Measurements from ENCODE around the gene UVRAG. TPM values are rescaled to one million over a fixed set of nuclear protein-coding genes. Genes with fewer than 3 reads are reported as not detected.

Gene UVRAG
- total and polyA plus RNA-seq, 2 donors from 2014 or later: 7.2 to 27.9 TPM

DNA sequence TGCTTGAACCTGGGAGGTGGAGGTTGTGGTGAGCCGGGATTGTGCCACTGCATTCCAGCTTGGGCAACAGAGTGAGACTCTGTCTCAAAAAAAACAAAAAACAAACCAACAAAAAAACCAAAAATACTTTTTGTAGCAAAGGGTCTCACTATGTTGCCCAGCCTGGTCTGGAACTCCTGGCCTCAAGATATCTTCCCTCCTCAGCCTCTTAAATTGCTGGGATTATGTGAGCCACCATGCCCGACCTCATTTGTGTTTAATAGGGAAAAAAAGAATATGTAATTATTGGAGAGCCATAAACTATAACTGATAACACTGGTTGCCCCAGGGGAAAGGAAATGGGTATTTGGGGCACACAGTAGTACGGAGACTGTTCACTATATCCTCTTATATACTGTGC is 19.7 kb downstream of the UVRAG start:
- H3K36me3 ChIP-seq (ENCODE audit: control insufficient read depth in 2 of 3, insufficient read depth in 3 of 3, low read length in 3 of 3): no peaks in the 10 kb centered on the region

DNA sequence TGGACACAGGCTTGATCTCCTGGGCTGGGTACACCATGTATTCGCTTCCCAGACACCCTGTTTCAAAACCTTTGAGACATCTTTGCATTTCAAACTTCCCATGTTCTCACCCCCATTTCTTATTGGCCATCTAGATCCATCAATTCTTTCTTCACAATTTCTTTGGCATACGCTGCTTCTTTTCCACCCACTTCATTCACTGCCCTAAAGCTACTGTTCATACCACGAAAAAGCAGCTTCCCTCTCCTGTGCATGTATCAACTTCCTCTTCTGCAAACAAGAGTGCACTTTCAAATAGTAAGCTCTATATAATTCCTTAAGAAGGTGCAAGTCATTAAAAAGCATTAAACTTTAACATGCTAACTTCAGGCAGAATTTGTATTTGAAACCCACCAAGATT is 21.4 kb downstream of the UVRAG start:
- TF ChIP-seq, protein P1, sequence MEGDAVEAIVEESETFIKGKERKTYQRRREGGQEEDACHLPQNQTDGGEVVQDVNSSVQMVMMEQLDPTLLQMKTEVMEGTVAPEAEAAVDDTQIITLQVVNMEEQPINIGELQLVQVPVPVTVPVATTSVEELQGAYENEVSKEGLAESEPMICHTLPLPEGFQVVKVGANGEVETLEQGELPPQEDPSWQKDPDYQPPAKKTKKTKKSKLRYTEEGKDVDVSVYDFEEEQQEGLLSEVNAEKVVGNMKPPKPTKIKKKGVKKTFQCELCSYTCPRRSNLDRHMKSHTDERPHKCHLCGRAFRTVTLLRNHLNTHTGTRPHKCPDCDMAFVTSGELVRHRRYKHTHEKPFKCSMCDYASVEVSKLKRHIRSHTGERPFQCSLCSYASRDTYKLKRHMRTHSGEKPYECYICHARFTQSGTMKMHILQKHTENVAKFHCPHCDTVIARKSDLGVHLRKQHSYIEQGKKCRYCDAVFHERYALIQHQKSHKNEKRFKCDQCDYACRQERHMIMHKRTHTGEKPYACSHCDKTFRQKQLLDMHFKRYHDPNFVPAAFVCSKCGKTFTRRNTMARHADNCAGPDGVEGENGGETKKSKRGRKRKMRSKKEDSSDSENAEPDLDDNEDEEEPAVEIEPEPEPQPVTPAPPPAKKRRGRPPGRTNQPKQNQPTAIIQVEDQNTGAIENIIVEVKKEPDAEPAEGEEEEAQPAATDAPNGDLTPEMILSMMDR (IDR thresholded peaks at IDR 0.05; ENCODE audit: borderline replicate concordance, extremely low read depth, insufficient read depth): no peak
- H3K27ac ChIP-seq (ENCODE audit: low read depth in 2 of 2, low read length in 2 of 2): no peak overlapping the region

More for the DNA sequence above, 19.7 kb downstream of the UVRAG start:
- TF ChIP-seq, protein P1 (IDR thresholded peaks at IDR 0.05; ENCODE audit: borderline replicate concordance, extremely low read depth, insufficient read depth): no peak
- Histone ChIP-seq H3K9me3 (ENCODE audit: control insufficient read depth in 2 of 3, insufficient read depth in 1 of 3, low read length in 3 of 3) (no peaks in the 10 kb centered on the region), H3K9ac (ENCODE audit: low read length in 3 of 3) (no peak overlapping the region), H3K27ac (ENCODE audit: low read depth in 2 of 2, low read length in 2 of 2) (no peak overlapping the region), H3K4me1 (ENCODE audit: control insufficient read depth in 2 of 3, insufficient read depth in 2 of 3, low read depth in 1 of 3, low read length in 3 of 3) (peaks cover 0 to 8% (median 3%) of the 10 kb centered on the region in 3 donors), H3K27me3 (ENCODE audit: control insufficient read depth, insufficient read depth, low read length) (no peaks in the 10 kb centered on the region), H3K4me3 (ENCODE audit: low read length in 3 of 3) (no peak overlapping the region)
- FAIRE-seq (no peak), DNase-seq (no peak)
- intact Hi-C loops (cut with DNase I): no loop called here

DNA sequence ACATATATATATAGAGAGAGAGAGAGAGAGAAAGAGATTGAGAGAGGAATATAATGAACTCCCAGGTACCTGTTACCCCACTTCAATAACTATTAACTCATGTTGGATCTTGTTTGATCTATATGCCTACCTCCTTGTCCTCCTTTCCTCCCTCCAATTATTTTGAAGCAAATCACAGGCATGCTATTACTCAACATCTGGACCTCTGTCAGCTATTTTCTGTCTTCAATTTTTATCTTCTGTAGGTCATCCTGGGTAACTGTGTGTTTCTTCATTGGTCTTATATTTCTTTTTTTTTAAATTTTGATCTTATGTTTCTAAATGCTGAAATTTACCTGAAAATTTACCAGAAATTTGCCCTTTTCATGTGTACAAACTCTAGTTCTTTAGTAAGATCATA is 24.8 kb downstream of the UVRAG start:
- Histone ChIP-seq H3K9ac (ENCODE audit: low read length in 3 of 3) (no peak overlapping the region), H3K27me3 (ENCODE audit: control insufficient read depth, insufficient read depth, low read length) (no peaks in the 10 kb centered on the region), H3K4me1 (ENCODE audit: control insufficient read depth in 2 of 3, insufficient read depth in 2 of 3, low read depth in 1 of 3, low read length in 3 of 3) (peaks cover 0 to 3% (median 0%) of the 10 kb centered on the region in 3 donors), H3K9me3 (ENCODE audit: control insufficient read depth in 2 of 3, insufficient read depth in 1 of 3, low read length in 3 of 3) (no peaks in the 10 kb centered on the region), H3K4me3 (ENCODE audit: low read length in 3 of 3) (no peak overlapping the region), H3K36me3 (ENCODE audit: control insufficient read depth in 2 of 3, insufficient read depth in 3 of 3, low read length in 3 of 3) (no peaks in the 10 kb centered on the region), H3K27ac (ENCODE audit: low read depth in 2 of 2, low read length in 2 of 2) (no peak overlapping the region)
- TF ChIP-seq, protein P1 (IDR thresholded peaks at IDR 0.05; ENCODE audit: borderline replicate concordance, extremely low read depth, insufficient read depth): no peak
- intact Hi-C loops (cut with DNase I): no loop called here
- no peak for FAIRE-seq
- DNase-seq: no peak

More for the DNA sequence above, 21.4 kb downstream of the UVRAG start:
- intact Hi-C loops (cut with DNase I): no loop called here
- Histone ChIP-seq H3K27me3 (ENCODE audit: control insufficient read depth, insufficient read depth, low read length) (no peaks in the 10 kb centered on the region), H3K4me1 (ENCODE audit: control insufficient read depth in 2 of 3, insufficient read depth in 2 of 3, low read depth in 1 of 3, low read length in 3 of 3) (peaks cover 0 to 8% (median 3%) of the 10 kb centered on the region in 3 donors), H3K9ac (ENCODE audit: low read length in 3 of 3) (no peak overlapping the region), H3K36me3 (ENCODE audit: control insufficient read depth in 2 of 3, insufficient read depth in 3 of 3, low read length in 3 of 3) (no peaks in the 10 kb centered on the region), H3K9me3 (ENCODE audit: control insufficient read depth in 2 of 3, insufficient read depth in 1 of 3, low read length in 3 of 3) (no peaks in the 10 kb centered on the region), H3K4me3 (ENCODE audit: low read length in 3 of 3) (no peak overlapping the region)
- FAIRE-seq (no peak), DNase-seq (no peak)

DNA sequence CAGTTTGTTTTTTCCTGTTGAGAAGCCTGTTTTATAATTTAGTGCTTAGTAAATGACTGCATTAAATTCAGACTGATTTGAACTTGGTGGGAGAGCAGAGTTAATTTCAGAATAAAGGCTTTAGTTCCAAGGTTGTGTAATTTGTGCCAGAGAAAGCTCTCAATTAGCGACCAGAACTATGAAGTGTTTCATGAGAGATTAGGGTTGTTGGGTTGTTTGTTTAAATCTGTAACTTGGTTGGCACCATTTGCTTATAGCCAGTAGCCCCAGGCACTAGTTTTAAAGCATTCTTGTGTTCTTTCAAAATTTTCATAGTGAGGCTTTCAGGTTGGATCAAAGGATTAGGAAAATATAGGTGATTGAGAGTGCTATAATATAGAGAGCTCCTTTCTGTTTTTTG is 25.5 kb downstream of the UVRAG start:
- FAIRE-seq (no peak), DNase-seq (peak in 1 of 5 donors; percentile 4)
- Histone ChIP-seq H3K4me1 (ENCODE audit: control insufficient read depth in 2 of 3, insufficient read depth in 2 of 3, low read depth in 1 of 3, low read length in 3 of 3) (peaks cover 0 to 3% (median 0%) of the 10 kb centered on the region in 3 donors), H3K9ac (ENCODE audit: low read length in 3 of 3) (no peak overlapping the region), H3K4me3 (ENCODE audit: low read length in 3 of 3) (no peak overlapping the region), H3K36me3 (ENCODE audit: control insufficient read depth in 2 of 3, insufficient read depth in 3 of 3, low read length in 3 of 3) (no peaks in the 10 kb centered on the region), H3K27ac (ENCODE audit: low read depth in 2 of 2, low read length in 2 of 2) (no peak overlapping the region), H3K9me3 (ENCODE audit: control insufficient read depth in 2 of 3, insufficient read depth in 1 of 3, low read length in 3 of 3) (no peaks in the 10 kb centered on the region), H3K27me3 (ENCODE audit: control insufficient read depth, insufficient read depth, low read length) (no peaks in the 10 kb centered on the region)
- TF ChIP-seq, protein P1 (IDR thresholded peaks at IDR 0.05; ENCODE audit: borderline replicate concordance, extremely low read depth, insufficient read depth): no peak
- intact Hi-C loops (cut with DNase I): no loop called here

Data from kidney (tissue), 14 donors.